HepG2 (cell line): Measurements from ENCODE around the gene NUP153. TPM values are rescaled to one million over a fixed set of nuclear protein-coding genes. Genes with fewer than 3 reads are reported as not detected.

ENCODE experiments used
- CBX2 ChIP-seq, 2 experiments: fragments of 200-600 bp in 1 of 2; sonication (generic); formaldehyde crosslinking in 1 of 2; IDR thresholded peaks; 2 replicates each; pipeline versions ENCODE4 v1.7.0 to v1.8.1; 2018 to 2022; ENCODE audit warnings: low read depth in 2 of 2, low read length in 1 of 2, mild to moderate bottlenecking in 1 of 2, missing genetic modification reagents in 1 of 2
- CHD2 ChIP-seq: IDR thresholded peaks from 2 replicates; pipeline ENCODE4 v1.6.1; 2011; ENCODE audit warnings: low read depth, low read length, improper control_type of control experiment
- FIP1L1 ChIP-seq: fragments of 200-400 bp; formaldehyde crosslinking; IDR thresholded peaks from 2 replicates; pipeline ENCODE4 v1.6.1; 2018; ENCODE audit warnings: low read depth, mild to moderate bottlenecking, low read length, moderate library complexity, borderline replicate concordance; ENCODE audit not compliant: insufficient read depth
- KLF9 ChIP-seq: IDR thresholded peaks from 2 replicates; pipeline ENCODE4 v1.6.1; 2016; ENCODE audit warnings: low read depth
- MED1 ChIP-seq: sonication (generic); formaldehyde crosslinking; IDR thresholded peaks from 2 replicates; pipeline ENCODE4 v1.4.0; 2020; ENCODE audit warnings: missing genetic modification reagents
- MIER3 ChIP-seq: IDR thresholded peaks from 2 replicates; pipeline ENCODE4 v1.6.1; 2016; ENCODE audit warnings: missing compliant biosample characterization, borderline replicate concordance
- MTF2 ChIP-seq: sonication (generic); formaldehyde crosslinking; IDR thresholded peaks from 2 replicates; pipeline ENCODE4 v1.5.0; 2020; ENCODE audit warnings: missing genetic modification reagents, borderline replicate concordance
- NFIB ChIP-seq: sonication (generic); formaldehyde crosslinking; IDR thresholded peaks from 2 replicates; pipeline ENCODE4 v1.9.0; 2021; ENCODE audit warnings: missing genetic modification reagents, mild to moderate bottlenecking, borderline replicate concordance
- SAFB2 ChIP-seq: sonication (generic); formaldehyde crosslinking; IDR thresholded peaks from 2 replicates; pipeline ENCODE4 v1.5.1; 2020; ENCODE audit warnings: missing genetic modification reagents, low read depth, mild to moderate bottlenecking, borderline replicate concordance
- SALL1 ChIP-seq: sonication (generic); formaldehyde crosslinking; IDR thresholded peaks from 2 replicates; pipeline ENCODE4 v1.8.0; 2022; ENCODE audit warnings: mild to moderate bottlenecking, missing genetic modification reagents
- SMAD3 ChIP-seq: sonication (generic); formaldehyde crosslinking; IDR thresholded peaks from 2 replicates; pipeline ENCODE4 v1.4.0; 2020; ENCODE audit warnings: missing genetic modification reagents
- SNAI1 ChIP-seq: sonication (generic); formaldehyde crosslinking; IDR thresholded peaks from 2 replicates; pipeline ENCODE4 v1.5.0; 2020; ENCODE audit warnings: mild to moderate bottlenecking, missing genetic modification reagents, borderline replicate concordance
- STAT5B ChIP-seq: sonication (generic); formaldehyde crosslinking; IDR thresholded peaks from 2 replicates; pipeline ENCODE4 v1.4.0; 2020; ENCODE audit warnings: missing genetic modification reagents
- TOPORS ChIP-seq: sonication (generic); formaldehyde crosslinking; IDR thresholded peaks from 2 replicates; pipeline ENCODE4 v1.8.0; 2023; ENCODE audit warnings: mild to moderate bottlenecking, missing genetic modification reagents
- ZNF234 ChIP-seq: sonication (generic); formaldehyde crosslinking; conservative IDR thresholded peaks from 2 replicates; pipeline ENCODE4 v1.5.1; 2020; ENCODE audit warnings: mild to moderate bottlenecking, missing genetic modification reagents
- ZNF432 ChIP-seq: sonication (generic); formaldehyde crosslinking; IDR thresholded peaks from 2 replicates; pipeline ENCODE4 v1.5.0; 2020; ENCODE audit warnings: missing genetic modification reagents, mild to moderate bottlenecking, borderline replicate concordance
- ZNF841 ChIP-seq: sonication (generic); formaldehyde crosslinking; IDR thresholded peaks from 2 replicates; pipeline ENCODE4 v1.8.1; 2023; ENCODE audit warnings: missing genetic modification reagents, borderline replicate concordance
- ZSCAN9 ChIP-seq: IDR thresholded peaks from 2 replicates; pipeline ENCODE4 v1.6.1; 2016; ENCODE audit warnings: borderline replicate concordance
- polyA plus RNA-seq, 8 experiments: library from polyadenylated mRNA; depleted of rRNA in 3 of 8; stranded (reverse) in 7 of 8; unstranded in 1 of 8; fragments of >200 nt; fragmentation: Illumina TruSeq in 4 of 8; extraction: Trizol in 4 of 8; gene quantifications; 2 replicates each; pipeline versions ENCODE4 v1.2.1 to v1.2.3, GENCODE V29; 2011 to 2016; ENCODE audit warnings: low read depth in 4 of 8, missing spikeins in 1 of 8, mixed read lengths in 1 of 8; ENCODE audit not compliant: insufficient read depth in 1 of 8
- total RNA-seq, 5 experiments: library from RNA; depleted of rRNA; stranded (reverse); fragments of >200 nt; fragmentation: Illumina TruSeq; extraction: Trizol; gene quantifications; 2 replicates each; pipeline ENCODE4 v1.2.3, GENCODE V29; 2016; ENCODE audit warnings: low read depth in 1 of 5
- TF ChIP-seq, protein P1 (sequence below): sonication (generic); formaldehyde crosslinking; IDR thresholded peaks from 2 replicates; pipeline ENCODE4 v1.5.0; 2020; ENCODE audit warnings: missing genetic modification reagents
- TF ChIP-seq, protein P2 (sequence below): sonication (generic); formaldehyde crosslinking; IDR thresholded peaks from 2 replicates; pipeline ENCODE4; 2020; ENCODE audit warnings: missing genetic modification reagents, mild to moderate bottlenecking, borderline replicate concordance
- TF ChIP-seq, protein P3 (sequence below): sonication (generic); formaldehyde crosslinking; IDR thresholded peaks from 2 replicates; pipeline ENCODE4 v1.5.0; 2020; ENCODE audit warnings: missing genetic modification reagents
- TF ChIP-seq, protein P4 (sequence below): sonication (generic); formaldehyde crosslinking; IDR thresholded peaks from 2 replicates; pipeline ENCODE4 v1.4.0; 2020; ENCODE audit warnings: missing genetic modification reagents
- TF ChIP-seq, protein P5 (sequence below): sonication (generic); formaldehyde crosslinking; IDR thresholded peaks from 2 replicates; pipeline ENCODE4 v1.4.0; 2020; ENCODE audit warnings: low read depth, mild to moderate bottlenecking, missing genetic modification reagents

NUP153 gene
- total and polyA plus RNA-seq, 2 of the 13 experiments (the other 11 are each of a cell fraction or from before 2014, with no cell fraction given), result 29.8 to 55.2 TPM

DNA sequence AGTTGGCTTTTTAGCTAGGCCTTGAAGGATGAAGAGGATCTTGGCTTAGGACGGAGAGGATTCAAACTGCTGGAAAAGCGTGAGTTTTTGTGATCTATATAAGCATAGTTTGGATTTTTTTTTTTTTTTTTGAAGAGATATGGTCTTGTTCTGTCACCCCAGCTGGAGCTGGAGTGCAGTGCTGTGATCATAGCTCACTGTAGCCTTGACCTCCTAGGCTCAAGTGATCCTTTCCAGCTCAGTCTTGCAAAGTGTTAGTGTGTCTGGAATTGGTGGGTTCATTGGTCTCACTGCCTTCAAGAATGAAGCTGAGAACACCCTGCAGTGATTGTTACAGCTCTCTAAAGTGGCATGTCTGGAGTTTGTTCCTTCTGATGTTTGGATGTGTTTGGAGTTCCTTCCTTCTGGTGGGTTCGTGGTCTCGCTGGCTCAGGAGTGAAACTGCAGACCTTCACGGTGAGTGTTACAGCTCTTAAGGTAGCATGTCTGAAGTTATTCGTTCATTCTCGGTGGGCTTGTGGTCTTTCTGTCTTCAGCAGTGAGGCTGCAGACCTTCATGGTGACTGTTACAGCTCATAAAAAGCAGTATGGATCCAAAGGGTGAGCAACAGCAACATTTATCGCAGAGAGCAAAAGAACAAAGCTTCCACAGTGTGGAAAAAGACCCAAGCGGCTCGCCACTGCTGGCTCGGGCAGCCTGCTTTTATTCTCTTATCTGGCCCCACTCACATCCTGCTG lies 37.5 kb upstream of the NUP153 start (continued):
- TF ChIP-seq ZSCAN9 (CRISPR knock-in tag) (no peak), CHD2 (no peak), SNAI1 (CRISPR knock-in tag) (no peak), SAFB2 (CRISPR knock-in tag) (no peak), FIP1L1 (no peak), MED1 (CRISPR knock-in tag) (no peak), ZNF841 (CRISPR knock-in tag) (no peak), STAT5B (CRISPR knock-in tag) (no peak), TOPORS (CRISPR knock-in tag) (no peak), ZNF234 (CRISPR knock-in tag) (no peak), MTF2 (CRISPR knock-in tag) (no peak), NFIB (CRISPR knock-in tag) (no peak), KLF9 (CRISPR knock-in tag) (no peak), SALL1 (CRISPR knock-in tag) (no peak; the same call in 1 of the 2 replicates), SMAD3 (CRISPR knock-in tag) (no peak), MIER3 (CRISPR knock-in tag) (no peak), ZNF432 (CRISPR knock-in tag) (no peak), CBX2 (IDR thresholded peaks at IDR 0.05; ENCODE audit: low read depth, low read length) (no peak), CBX2 (CRISPR knock-in tag; IDR thresholded peaks at IDR 0.05; ENCODE audit: low read depth) (no peak)
- TF ChIP-seq, protein P1, sequence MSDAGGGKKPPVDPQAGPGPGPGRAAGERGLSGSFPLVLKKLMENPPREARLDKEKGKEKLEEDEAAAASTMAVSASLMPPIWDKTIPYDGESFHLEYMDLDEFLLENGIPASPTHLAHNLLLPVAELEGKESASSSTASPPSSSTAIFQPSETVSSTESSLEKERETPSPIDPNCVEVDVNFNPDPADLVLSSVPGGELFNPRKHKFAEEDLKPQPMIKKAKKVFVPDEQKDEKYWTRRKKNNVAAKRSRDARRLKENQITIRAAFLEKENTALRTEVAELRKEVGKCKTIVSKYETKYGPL (CRISPR knock-in tag), result no peak
- TF ChIP-seq, protein P2, sequence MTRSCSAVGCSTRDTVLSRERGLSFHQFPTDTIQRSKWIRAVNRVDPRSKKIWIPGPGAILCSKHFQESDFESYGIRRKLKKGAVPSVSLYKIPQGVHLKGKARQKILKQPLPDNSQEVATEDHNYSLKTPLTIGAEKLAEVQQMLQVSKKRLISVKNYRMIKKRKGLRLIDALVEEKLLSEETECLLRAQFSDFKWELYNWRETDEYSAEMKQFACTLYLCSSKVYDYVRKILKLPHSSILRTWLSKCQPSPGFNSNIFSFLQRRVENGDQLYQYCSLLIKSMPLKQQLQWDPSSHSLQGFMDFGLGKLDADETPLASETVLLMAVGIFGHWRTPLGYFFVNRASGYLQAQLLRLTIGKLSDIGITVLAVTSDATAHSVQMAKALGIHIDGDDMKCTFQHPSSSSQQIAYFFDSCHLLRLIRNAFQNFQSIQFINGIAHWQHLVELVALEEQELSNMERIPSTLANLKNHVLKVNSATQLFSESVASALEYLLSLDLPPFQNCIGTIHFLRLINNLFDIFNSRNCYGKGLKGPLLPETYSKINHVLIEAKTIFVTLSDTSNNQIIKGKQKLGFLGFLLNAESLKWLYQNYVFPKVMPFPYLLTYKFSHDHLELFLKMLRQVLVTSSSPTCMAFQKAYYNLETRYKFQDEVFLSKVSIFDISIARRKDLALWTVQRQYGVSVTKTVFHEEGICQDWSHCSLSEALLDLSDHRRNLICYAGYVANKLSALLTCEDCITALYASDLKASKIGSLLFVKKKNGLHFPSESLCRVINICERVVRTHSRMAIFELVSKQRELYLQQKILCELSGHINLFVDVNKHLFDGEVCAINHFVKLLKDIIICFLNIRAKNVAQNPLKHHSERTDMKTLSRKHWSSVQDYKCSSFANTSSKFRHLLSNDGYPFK (CRISPR knock-in tag), result no peak
- TF ChIP-seq, protein P3, sequence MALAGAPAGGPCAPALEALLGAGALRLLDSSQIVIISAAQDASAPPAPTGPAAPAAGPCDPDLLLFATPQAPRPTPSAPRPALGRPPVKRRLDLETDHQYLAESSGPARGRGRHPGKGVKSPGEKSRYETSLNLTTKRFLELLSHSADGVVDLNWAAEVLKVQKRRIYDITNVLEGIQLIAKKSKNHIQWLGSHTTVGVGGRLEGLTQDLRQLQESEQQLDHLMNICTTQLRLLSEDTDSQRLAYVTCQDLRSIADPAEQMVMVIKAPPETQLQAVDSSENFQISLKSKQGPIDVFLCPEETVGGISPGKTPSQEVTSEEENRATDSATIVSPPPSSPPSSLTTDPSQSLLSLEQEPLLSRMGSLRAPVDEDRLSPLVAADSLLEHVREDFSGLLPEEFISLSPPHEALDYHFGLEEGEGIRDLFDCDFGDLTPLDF (CRISPR knock-in tag), result no peak
- TF ChIP-seq, protein P4, sequence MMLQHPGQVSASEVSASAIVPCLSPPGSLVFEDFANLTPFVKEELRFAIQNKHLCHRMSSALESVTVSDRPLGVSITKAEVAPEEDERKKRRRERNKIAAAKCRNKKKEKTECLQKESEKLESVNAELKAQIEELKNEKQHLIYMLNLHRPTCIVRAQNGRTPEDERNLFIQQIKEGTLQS (CRISPR knock-in tag), result no peak
- TF ChIP-seq, protein P5, sequence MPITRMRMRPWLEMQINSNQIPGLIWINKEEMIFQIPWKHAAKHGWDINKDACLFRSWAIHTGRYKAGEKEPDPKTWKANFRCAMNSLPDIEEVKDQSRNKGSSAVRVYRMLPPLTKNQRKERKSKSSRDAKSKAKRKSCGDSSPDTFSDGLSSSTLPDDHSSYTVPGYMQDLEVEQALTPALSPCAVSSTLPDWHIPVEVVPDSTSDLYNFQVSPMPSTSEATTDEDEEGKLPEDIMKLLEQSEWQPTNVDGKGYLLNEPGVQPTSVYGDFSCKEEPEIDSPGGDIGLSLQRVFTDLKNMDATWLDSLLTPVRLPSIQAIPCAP (CRISPR knock-in tag), result no peak
